Central memory CD8-positive, alpha-beta T cell (primary cell): ENCODE data around the gene ANO8.
"Not testable (repeated sequence)": the region's sequence is repeated elsewhere in the genome, so short reads cannot be mapped to it uniquely, and the experiment has no call there.

Source experiments
- ATAC-seq: fragments of 150-1000 bp; cut with Tn5 transposase; replicated peaks from 2 replicates; pipeline ENCODE4 v1.10.0; 2022; ENCODE audit warnings: mild to moderate bottlenecking, moderate FRiP score, moderate number of reproducible peaks; ENCODE audit not compliant: poor library complexity, severe bottlenecking; ENCODE audit errors: extremely low read depth
- DNase-seq, 2 donors: peaks; one replicate each; pipeline ENCODE4 v3.0.0; 2021; ENCODE audit warnings: low spot score in 2 of 2
- H3K27ac Mint-ChIP-seq: one replicate; pipeline ENCODE4 v1.8.0; 2022; ENCODE audit warnings: low read depth, mild to moderate bottlenecking, moderate library complexity, mixed read lengths
- H3K27me3 Mint-ChIP-seq: one replicate; pipeline ENCODE4 v1.8.0; 2022; ENCODE audit warnings: mixed read lengths
- H3K36me3 Mint-ChIP-seq: one replicate; pipeline ENCODE4 v1.8.0; 2022; ENCODE audit warnings: mild to moderate bottlenecking, moderate library complexity, mixed read lengths; ENCODE audit not compliant: insufficient read depth
- H3K4me1 Mint-ChIP-seq: one replicate; pipeline ENCODE4 v1.8.0; 2022; ENCODE audit warnings: mixed read lengths
- H3K4me3 Mint-ChIP-seq: one replicate; pipeline ENCODE4 v1.8.0; 2022; ENCODE audit warnings: mild to moderate bottlenecking, moderate library complexity, mixed read lengths
- H3K9me3 Mint-ChIP-seq: one replicate; pipeline ENCODE4 v1.8.0; 2022; ENCODE audit warnings: mixed read lengths

Gene ANO8

GRCh38 chr19:17334414-17335409 lies at the start of gene ANO8:
Gene ANO8 (minus strand): TSS chr19:17334855. CDS start chr19:17334670, 185 bp downstream.
- H3K4me1 Mint-ChIP-seq = peaks cover 35% of the 10 kb centered on the region
- H3K27me3 Mint-ChIP-seq = no peaks in the 10 kb centered on the region
- H3K27ac Mint-ChIP-seq = no peak within 1 kb of the TSS
- H3K9me3 Mint-ChIP-seq = no peaks in the 10 kb centered on the region
- peak within 1 kb of the TSS; percentile 82 for H3K4me3 Mint-ChIP-seq
- H3K36me3 Mint-ChIP-seq = peaks cover 6% of the 10 kb centered on the region
- DNase-seq (peak; percentile 95), ATAC-seq (peak; percentile 64)

GRCh38 chr19:17380426-17381138 lies 45.9 kb upstream of the ANO8 start:
- Mint-ChIP-seq H3K27ac (no peak overlapping the region), H3K9me3 (no peaks in the 10 kb centered on the region), H3K4me3 (no peak overlapping the region), H3K4me1 (no peaks in the 10 kb centered on the region), H3K36me3 (no peaks in the 10 kb centered on the region), H3K27me3 (peaks cover 25% of the 10 kb centered on the region)
- DNase-seq (no peak), ATAC-seq (no peak)

GRCh38 chr19:17379221-17379631 lies 44.6 kb upstream of the ANO8 start:
- H3K9me3 Mint-ChIP-seq = no peaks in the 10 kb centered on the region
- no peak overlapping the region for H3K27ac Mint-ChIP-seq
- H3K4me3 Mint-ChIP-seq = no peak overlapping the region
- DNase-seq = no peak
- ATAC-seq = no peak
- H3K4me1 Mint-ChIP-seq = no peaks in the 10 kb centered on the region
- no peaks in the 10 kb centered on the region for H3K36me3 Mint-ChIP-seq
- peaks cover 25% of the 10 kb centered on the region for H3K27me3 Mint-ChIP-seq

GRCh38 chr19:17378271-17378670 lies 43.6 kb upstream of the ANO8 start:
- H3K36me3 Mint-ChIP-seq = no peaks in the 10 kb centered on the region
- no peaks in the 10 kb centered on the region for H3K4me1 Mint-ChIP-seq
- no peak for ATAC-seq
- H3K9me3 Mint-ChIP-seq = no peaks in the 10 kb centered on the region
- no peak for DNase-seq
- H3K27me3 Mint-ChIP-seq = peaks cover 25% of the 10 kb centered on the region
- no peak overlapping the region for H3K27ac Mint-ChIP-seq
- no peak overlapping the region for H3K4me3 Mint-ChIP-seq

- no peaks in the 10 kb centered on the region for H3K36me3 Mint-ChIP-seq
Observed at GRCh38 chr19:17376935-17377600, 42.4 kb upstream of the ANO8 start, which contains the start of gene PLVAP. Gene PLVAP (minus strand): TSS chr19:17377342. CDS start chr19:17377288, 54 bp downstream.

GRCh38 chr19:17370026-17370587 lies 35.5 kb upstream of the ANO8 start:
- no peak overlapping the region for H3K4me3 Mint-ChIP-seq
- no peaks in the 10 kb centered on the region for H3K36me3 Mint-ChIP-seq
- peaks cover 27% of the 10 kb centered on the region for H3K27me3 Mint-ChIP-seq
- no peak overlapping the region for H3K27ac Mint-ChIP-seq
- H3K9me3 Mint-ChIP-seq = no peaks in the 10 kb centered on the region
- DNase-seq = no peak
- peak; percentile 32 for ATAC-seq
- peaks cover 5% of the 10 kb centered on the region for H3K4me1 Mint-ChIP-seq

More at GRCh38 chr19:17376935-17377600, 42.4 kb upstream of the ANO8 start, which contains the start of gene PLVAP:
- Mint-ChIP-seq H3K4me1 (no peaks in the 10 kb centered on the region), H3K9me3 (no peaks in the 10 kb centered on the region), H3K27ac (no peak within 1 kb of the TSS), H3K4me3 (no peak within 1 kb of the TSS), H3K27me3 (peaks cover 25% of the 10 kb centered on the region)
- no peak for DNase-seq
- ATAC-seq = no peak

- Mint-ChIP-seq H3K36me3 (peaks cover 1% of the 10 kb centered on the region), H3K9me3 (no peaks in the 10 kb centered on the region), H3K27ac (no peak overlapping the region), H3K4me3 (no peak overlapping the region), H3K27me3 (peaks cover 27% of the 10 kb centered on the region), H3K4me1 (peaks cover 4% of the 10 kb centered on the region)
- no peak for ATAC-seq
- no peak for DNase-seq
Observed at GRCh38 chr19:17365361-17365760, 30.7 kb upstream of the ANO8 start.

GRCh38 chr19:17363852-17364605 lies 29.4 kb upstream of the ANO8 start:
- H3K4me3 Mint-ChIP-seq, H3K36me3 Mint-ChIP-seq, H3K4me1 Mint-ChIP-seq, DNase-seq, ATAC-seq, H3K9me3 Mint-ChIP-seq, H3K27ac Mint-ChIP-seq: not testable (repeated sequence)
- peaks cover 22% of the 10 kb centered on the region for H3K27me3 Mint-ChIP-seq

- Mint-ChIP-seq H3K27ac (no peak overlapping the region), H3K4me3 (no peak overlapping the region), H3K36me3 (peaks cover 1% of the 10 kb centered on the region), H3K27me3 (peaks cover 4% of the 10 kb centered on the region), H3K4me1 (no peaks in the 10 kb centered on the region), H3K9me3 (no peaks in the 10 kb centered on the region)
- DNase-seq (no peak), ATAC-seq (no peak)
Observed at GRCh38 chr19:17359905-17360800, 25.5 kb upstream of the ANO8 start.

- no peak overlapping the region for H3K4me3 Mint-ChIP-seq
- H3K27ac Mint-ChIP-seq = no peak overlapping the region
- no peaks in the 10 kb centered on the region for H3K9me3 Mint-ChIP-seq
- no peaks in the 10 kb centered on the region for H3K4me1 Mint-ChIP-seq
- DNase-seq (no peak), ATAC-seq (no peak)
- peaks cover 7% of the 10 kb centered on the region for H3K27me3 Mint-ChIP-seq
- H3K36me3 Mint-ChIP-seq = peaks cover 2% of the 10 kb centered on the region
Observed at GRCh38 chr19:17358395-17358794, 23.7 kb upstream of the ANO8 start.

GRCh38 chr19:17357724-17358123 lies 23.1 kb upstream of the ANO8 start:
- H3K27me3 Mint-ChIP-seq = peaks cover 14% of the 10 kb centered on the region
- H3K4me1 Mint-ChIP-seq = no peaks in the 10 kb centered on the region
- ATAC-seq (no peak), DNase-seq (no peak)
- H3K27ac Mint-ChIP-seq = no peak overlapping the region
- no peaks in the 10 kb centered on the region for H3K9me3 Mint-ChIP-seq
- H3K4me3 Mint-ChIP-seq = no peak overlapping the region
- peaks cover 2% of the 10 kb centered on the region for H3K36me3 Mint-ChIP-seq
